ENCODE data around the gene TULP3. TPM values are rescaled to one million over a fixed set of nuclear protein-coding genes. Genes with fewer than 3 reads are reported as not detected.

TULP3 gene
- total and polyA plus RNA-seq, 2 of the 8 experiments (the other 6 are each of a cell fraction or from before 2014, with no cell fraction given) = 18.4 to 21.2 TPM

GRCh38 chr12:2862876-2863275 is 27.8 kb upstream of the TULP3 start:
- Histone ChIP-seq H3K27ac (ENCODE audit: low read depth, low read length) (no peak overlapping the region), H2BK15ac (ENCODE audit: low read length) (no peak overlapping the region), H2AFZ (ENCODE audit: low read length) (no peak overlapping the region), H3K4me2 (ENCODE audit: insufficient read depth in 1 of 2, low read depth in 2 of 2, low read length in 2 of 2) (no peak overlapping the region), H2BK5ac (ENCODE audit: low read depth, low read length) (no peak overlapping the region), H3K9me3 (ENCODE audit: insufficient read depth in 2 of 2, low read depth in 1 of 2, low read length in 1 of 2) (no peaks in the 10 kb centered on the region), H4K20me1 (replicated peaks in 1 of 2; ENCODE audit: control insufficient read depth in 1 of 2, insufficient read depth in 2 of 2, low read length in 2 of 2) (peaks cover 0 to 7% of the 10 kb centered on the region in 2 experiments), H3K27me3 (replicated peaks in 1 of 4; ENCODE audit: control insufficient read depth in 3 of 4, extremely low read depth in 1 of 4, insufficient read depth in 3 of 4, low read length in 3 of 4) (no peaks in the 10 kb centered on the region), H4K91ac (replicated peaks; ENCODE audit: insufficient read length, low read length) (no peak overlapping the region), H3K9ac (replicated peaks in 1 of 4; ENCODE audit: extremely low read depth in 1 of 4, low read depth in 3 of 4, low read length in 3 of 4) (no peak overlapping the region), H4K5ac (ENCODE audit: insufficient read length, low read depth, low read length) (no peak overlapping the region), H3K23me2 (ENCODE audit: low read depth, low read length) (no peaks in the 10 kb centered on the region), H3K36me3 (ENCODE audit: control insufficient read depth in 2 of 4, insufficient read depth in 4 of 4, low read length in 3 of 4) (peaks cover 25 to 80% (median 63%) of the 10 kb centered on the region in 4 experiments), H2BK120ac (replicated peaks; ENCODE audit: low read depth, low read length) (no peak overlapping the region), H2AK5ac (ENCODE audit: low read depth, low read length) (no peak overlapping the region), H3K4me3 (ENCODE audit: extremely low read depth in 1 of 4, insufficient read depth in 2 of 4, low read depth in 3 of 4, low read length in 4 of 4) (no peak overlapping the region), H2BK20ac (ENCODE audit: low read length) (no peak overlapping the region), H3K79me1 (ENCODE audit: low read depth, low read length) (no peaks in the 10 kb centered on the region), H3K79me2 (ENCODE audit: control insufficient read depth in 1 of 2, insufficient read depth in 2 of 2, low read length in 2 of 2) (no peaks in the 10 kb centered on the region), H3K4ac (replicated peaks; ENCODE audit: insufficient read length, low read depth, low read length) (no peak overlapping the region), H2BK12ac (ENCODE audit: low read depth, low read length) (no peak overlapping the region), H3K18ac (ENCODE audit: extremely low read depth, low read length) (no peak overlapping the region), H3K56ac (replicated peaks; ENCODE audit: insufficient read length, low read depth, low read length) (no peak overlapping the region), H3K14ac (ENCODE audit: insufficient read length) (no peak overlapping the region), H3K4me1 (replicated peaks in 1 of 4; ENCODE audit: control insufficient read depth in 3 of 4, insufficient read depth in 4 of 4, low read length in 3 of 4) (no peaks in the 10 kb centered on the region), H4K8ac (ENCODE audit: extremely low read depth, insufficient read depth, low read length) (no peak overlapping the region), H3K23ac (ENCODE audit: insufficient read length) (no peak overlapping the region)
- ChIA-PET CTCF (ENCODE audit: partially characterized antibody) (interaction anchor here (0.6 to 4.0 kb wide), 7 partner anchors 9 to 179 kb away, joined by 3 to 20 read pairs (median 5); no protein-coding TSS in a partner anchor), POLR2A (ENCODE audit: partially characterized antibody) (interaction anchor here (0.7 to 0.8 kb wide), 2 partner anchors 26 to 34 kb away, joined by 3 read pairs; no protein-coding TSS in a partner anchor)
- DNase-seq (ENCODE audit: low read depth in 1 of 2, low spot score in 2 of 2) = no peak
- no peak for FAIRE-seq
- TF ChIP-seq SRF (IDR thresholded peaks at IDR 0.05; ENCODE audit: low read depth, low read length) (no peak), CHD1 (IDR thresholded peaks at IDR 0.05; ENCODE audit: low read depth, low read length) (no peak), CHD2 (IDR thresholded peaks at IDR 0.05; ENCODE audit: low read length) (no peak)
- 92% methylated on average over 7 of the region's 7 CpGs; no CpG with 5 or more reads in 1 of the 2 experiments for WGBS, 2 experiments (ENCODE audit: extremely low coverage in 1 of 2, insufficient coverage in 1 of 2, insufficient read length in 1 of 2, insufficient replicate concordance in 2 of 2, low coverage in 1 of 2, low lambda C conversion rate in 2 of 2, missing lambda C conversion rate in 1 of 2)
